Measurements from ENCODE around the gene RABGAP1.

RABGAP1 gene

GRCh38 chr9:122940454-122940748 lies 419 bp upstream of the RABGAP1 start:
- no peaks in the 10 kb centered on the region for H3K27me3 ChIP-seq (ENCODE audit: insufficient read depth, poor library complexity, severe bottlenecking)
- peak overlapping the region; percentile 16; the same call in 1 of the 2 replicates for H3K4me3 ChIP-seq (replicated peaks; ENCODE audit: insufficient read depth, low read length)
- H3K27ac ChIP-seq (replicated peaks) = peak overlapping the region; percentile 8; the same call in 1 of the 2 replicates
- no peak for DNase-seq (ENCODE audit: low read depth in 1 of 2, low spot score in 1 of 2)
- TF ChIP-seq, protein P1, sequence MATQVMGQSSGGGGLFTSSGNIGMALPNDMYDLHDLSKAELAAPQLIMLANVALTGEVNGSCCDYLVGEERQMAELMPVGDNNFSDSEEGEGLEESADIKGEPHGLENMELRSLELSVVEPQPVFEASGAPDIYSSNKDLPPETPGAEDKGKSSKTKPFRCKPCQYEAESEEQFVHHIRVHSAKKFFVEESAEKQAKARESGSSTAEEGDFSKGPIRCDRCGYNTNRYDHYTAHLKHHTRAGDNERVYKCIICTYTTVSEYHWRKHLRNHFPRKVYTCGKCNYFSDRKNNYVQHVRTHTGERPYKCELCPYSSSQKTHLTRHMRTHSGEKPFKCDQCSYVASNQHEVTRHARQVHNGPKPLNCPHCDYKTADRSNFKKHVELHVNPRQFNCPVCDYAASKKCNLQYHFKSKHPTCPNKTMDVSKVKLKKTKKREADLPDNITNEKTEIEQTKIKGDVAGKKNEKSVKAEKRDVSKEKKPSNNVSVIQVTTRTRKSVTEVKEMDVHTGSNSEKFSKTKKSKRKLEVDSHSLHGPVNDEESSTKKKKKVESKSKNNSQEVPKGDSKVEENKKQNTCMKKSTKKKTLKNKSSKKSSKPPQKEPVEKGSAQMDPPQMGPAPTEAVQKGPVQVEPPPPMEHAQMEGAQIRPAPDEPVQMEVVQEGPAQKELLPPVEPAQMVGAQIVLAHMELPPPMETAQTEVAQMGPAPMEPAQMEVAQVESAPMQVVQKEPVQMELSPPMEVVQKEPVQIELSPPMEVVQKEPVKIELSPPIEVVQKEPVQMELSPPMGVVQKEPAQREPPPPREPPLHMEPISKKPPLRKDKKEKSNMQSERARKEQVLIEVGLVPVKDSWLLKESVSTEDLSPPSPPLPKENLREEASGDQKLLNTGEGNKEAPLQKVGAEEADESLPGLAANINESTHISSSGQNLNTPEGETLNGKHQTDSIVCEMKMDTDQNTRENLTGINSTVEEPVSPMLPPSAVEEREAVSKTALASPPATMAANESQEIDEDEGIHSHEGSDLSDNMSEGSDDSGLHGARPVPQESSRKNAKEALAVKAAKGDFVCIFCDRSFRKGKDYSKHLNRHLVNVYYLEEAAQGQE (IDR thresholded peaks at IDR 0.05; ENCODE audit: insufficient replicate concordance, low read depth) = peak; percentile 40
- no peak for TF ChIP-seq SPI1 (IDR thresholded peaks at IDR 0.05; ENCODE audit: borderline replicate concordance, low read depth)
- no peak for TF ChIP-seq GABPA (IDR thresholded peaks at IDR 0.05; ENCODE audit: low read depth)
- TF ChIP-seq POLR2AphosphoS5 (IDR thresholded peaks at IDR 0.05; ENCODE audit: low read depth) = no peak
- TF ChIP-seq CTCF (IDR thresholded peaks at IDR 0.05; ENCODE audit: insufficient read depth, low read length) = no peak

- peak overlapping the region; percentile 73 for H3K27ac ChIP-seq (replicated peaks)
- no peak for TF ChIP-seq POLR2AphosphoS5 (IDR thresholded peaks at IDR 0.05; ENCODE audit: low read depth)
- TF ChIP-seq, protein P1 (IDR thresholded peaks at IDR 0.05; ENCODE audit: insufficient replicate concordance, low read depth) = peak; percentile 88
- H3K27me3 ChIP-seq (ENCODE audit: insufficient read depth, poor library complexity, severe bottlenecking) = no peaks in the 10 kb centered on the region
- H3K4me3 ChIP-seq (replicated peaks; ENCODE audit: insufficient read depth, low read length) = peak overlapping the region; percentile 79
- DNase-seq (ENCODE audit: low read depth in 1 of 2, low spot score in 1 of 2) = peak in 1 of 2 experiments; percentile 8
Observed at GRCh38 chr9:122941582-122942234, 888 bp downstream of the RABGAP1 start.

GRCh38 chr9:122944960-122945888 lies 4.4 kb downstream of the RABGAP1 start:
- H3K27me3 ChIP-seq (ENCODE audit: insufficient read depth, poor library complexity, severe bottlenecking) = no peaks in the 10 kb centered on the region
- no peak overlapping the region for H3K4me3 ChIP-seq (replicated peaks; ENCODE audit: insufficient read depth, low read length)
- TF ChIP-seq GABPA (IDR thresholded peaks at IDR 0.05; ENCODE audit: low read depth) = no peak
- no peak for TF ChIP-seq POLR2AphosphoS5 (IDR thresholded peaks at IDR 0.05; ENCODE audit: low read depth)
- TF ChIP-seq, protein P1 (IDR thresholded peaks at IDR 0.05; ENCODE audit: insufficient replicate concordance, low read depth) = no peak
- TF ChIP-seq CTCF (IDR thresholded peaks at IDR 0.05; ENCODE audit: insufficient read depth, low read length) = no peak
- no peak for TF ChIP-seq SPI1 (IDR thresholded peaks at IDR 0.05; ENCODE audit: borderline replicate concordance, low read depth)
- H3K27ac ChIP-seq (replicated peaks) = peak overlapping the region; percentile 1; the same call in 1 of the 2 replicates
- no peak for DNase-seq (ENCODE audit: low read depth in 1 of 2, low spot score in 1 of 2)

Data from HL-60 (cell line).